SK-N-SH (cell line): ENCODE results near the gene ALKBH8. TPM values are rescaled to one million over a fixed set of nuclear protein-coding genes. Genes with fewer than 3 reads are reported as not detected.
"Not testable (repeated sequence)": the region's sequence is repeated elsewhere in the genome, so short reads cannot be mapped to it uniquely, and the experiment has no call there.

ENCODE experiments used
- CTCF ChIA-PET: fragments of 300-600, 350-600 bp; formaldehyde crosslinking; extraction: SDS; loops from one replicate; lab custom pipeline; 2021; lab: Yijun Ruan, JAX
- POLR2A ChIA-PET: fragments of 350-600 bp; sonication (Branson Sonifier 250); formaldehyde crosslinking; extraction: SDS; loops from one replicate; lab custom pipeline; 2020; ENCODE audit warnings: antibody characterized with exemption, inconsistent platforms; lab: Yijun Ruan, JAX
- DNase-seq: peaks from one replicate; pipeline ENCODE4 v3.0.0; 2012
- H2AFZ ChIP-seq: fragments of 200-600 bp; sonication (generic); 2 replicates; pipeline ENCODE4 v1.8.1; 2016; ENCODE audit warnings: antibody characterized with exemption, mild to moderate bottlenecking, low read depth
- H3F3A ChIP-seq: fragments of 200-600 bp; sonication (generic); replicated peaks from 2 replicates; pipeline ENCODE3; 2016; ENCODE audit warnings: antibody characterized with exemption, mild to moderate bottlenecking; ENCODE audit not compliant: insufficient read depth
- H3K27ac ChIP-seq, 2 experiments: fragments of 200-500 bp in 1 of 2; fragments of 200-600 bp in 1 of 2; sonication (Bioruptor generic) in 1 of 2; sonication (generic), shearing (Covaris generic) in 1 of 2; 2 replicates each; pipeline versions ENCODE4 v1.5.1 to v1.6.1; 2014 to 2016; ENCODE audit warnings: low read depth in 2 of 2, inconsistent platforms in 1 of 2, low read length in 1 of 2, mild to moderate bottlenecking in 1 of 2, mixed read lengths in 1 of 2
- H3K27me3 ChIP-seq: fragments of 200-600 bp; sonication (generic), shearing (Covaris generic); 2 replicates; pipeline ENCODE4 v1.6.1; 2016; ENCODE audit warnings: mixed run types; ENCODE audit not compliant: insufficient read depth
- H3K36me3 ChIP-seq, 2 experiments: fragments of 200-500 bp in 1 of 2; fragments of 200-600 bp in 1 of 2; sonication (Bioruptor generic) in 1 of 2; sonication (generic) in 1 of 2; replicated peaks in 1 of 2; 2 replicates each; pipeline versions ENCODE3 to v1.5.1; 2014 to 2016; ENCODE audit warnings: low read length in 1 of 2, mild to moderate bottlenecking in 1 of 2; ENCODE audit not compliant: insufficient read depth in 2 of 2, control insufficient read depth in 1 of 2
- H3K4me1 ChIP-seq, 2 experiments: fragments of 200-500 bp in 1 of 2; fragments of 200-600 bp in 1 of 2; sonication (Bioruptor generic) in 1 of 2; sonication (generic), shearing (Covaris generic) in 1 of 2; 2 replicates each; pipeline versions ENCODE4 v1.5.1 to v1.6.1; 2014 to 2016; ENCODE audit warnings: low read depth in 1 of 2, low read length in 1 of 2, mixed run types in 1 of 2; ENCODE audit not compliant: insufficient read depth in 2 of 2, control insufficient read depth in 1 of 2
- H3K4me2 ChIP-seq: fragments of 200-600 bp; sonication (generic), shearing (Covaris generic); 2 replicates; pipeline ENCODE4 v1.6.1; 2017; ENCODE audit warnings: mixed run types
- H3K4me3 ChIP-seq, 2 experiments: fragments of 200-500 bp in 1 of 2; fragments of 200-600 bp in 1 of 2; sonication (Bioruptor generic) in 1 of 2; sonication (generic), shearing (Covaris generic) in 1 of 2; 2 replicates each; pipeline versions ENCODE4 v1.5.1 to v1.8.1; 2014 to 2016; ENCODE audit warnings: low read depth in 2 of 2, inconsistent platforms in 1 of 2, low read length in 1 of 2, mild to moderate bottlenecking in 1 of 2, mixed read lengths in 1 of 2, moderate library complexity in 1 of 2
- H3K79me2 ChIP-seq: fragments of 200-600 bp; sonication (generic); 2 replicates; pipeline ENCODE4 v1.8.1; 2017; ENCODE audit warnings: mild to moderate bottlenecking; ENCODE audit not compliant: insufficient read depth
- H3K9ac ChIP-seq: fragments of 200-600 bp; sonication (generic); 2 replicates; pipeline ENCODE4 v1.6.1; 2017; ENCODE audit warnings: mixed run types
- H3K9me2 ChIP-seq: fragments of 200-600 bp; sonication (generic); 2 replicates; pipeline ENCODE4 v1.6.1; 2017; ENCODE audit warnings: mixed run types
- H3K9me3 ChIP-seq: fragments of 200-600 bp; sonication (generic); 2 replicates; pipeline ENCODE4 v1.6.1; 2017; ENCODE audit warnings: mixed run types, mild to moderate bottlenecking, moderate library complexity
- H4K20me1 ChIP-seq: fragments of 200-600 bp; sonication (generic); 2 replicates; pipeline ENCODE4 v1.6.1; 2017; ENCODE audit warnings: mild to moderate bottlenecking, mixed run types; ENCODE audit not compliant: insufficient read depth
- CHD2 ChIP-seq: fragments of 150-350 bp; IDR thresholded peaks from 2 replicates; pipeline ENCODE4 v1.6.1; 2018; ENCODE audit warnings: low read length; ENCODE audit not compliant: partially characterized antibody
- FOSL2 ChIP-seq: IDR thresholded peaks from 2 replicates; pipeline ENCODE4 v1.4.0; 2012; ENCODE audit warnings: low read depth, mild to moderate bottlenecking, moderate library complexity, borderline replicate concordance
- FOXM1 ChIP-seq: IDR thresholded peaks from 2 replicates; pipeline ENCODE4 v1.4.0; 2012; ENCODE audit warnings: low read depth, mild to moderate bottlenecking
- GABPA ChIP-seq: IDR thresholded peaks from 2 replicates; pipeline ENCODE4 v1.4.0; 2012; ENCODE audit warnings: low read depth, mild to moderate bottlenecking
- JUND ChIP-seq: IDR thresholded peaks from 2 replicates; pipeline ENCODE4 v1.4.0; 2012
- MEF2A ChIP-seq: IDR thresholded peaks from 2 replicates; pipeline ENCODE4 v1.4.0; 2012; ENCODE audit warnings: low read depth, borderline replicate concordance
- MXI1 ChIP-seq: IDR thresholded peaks from 2 replicates; pipeline ENCODE4 v1.6.1; 2012; ENCODE audit warnings: mild to moderate bottlenecking, low read depth, low read length, improper control_type of control experiment
- NFIC ChIP-seq: IDR thresholded peaks from 2 replicates; pipeline ENCODE4 v1.4.0; 2012; ENCODE audit warnings: borderline replicate concordance
- NRF1 ChIP-seq: IDR thresholded peaks from 2 replicates; pipeline ENCODE4 v1.6.1; 2012; ENCODE audit warnings: low read depth, mild to moderate bottlenecking, low read length
- RAD21 ChIP-seq: IDR thresholded peaks from 2 replicates; pipeline ENCODE4 v1.6.1; 2012; ENCODE audit warnings: mild to moderate bottlenecking, low read length
- SIN3A ChIP-seq: IDR thresholded peaks from 2 replicates; pipeline ENCODE4 v1.6.1; 2012; ENCODE audit warnings: low read depth, mild to moderate bottlenecking, low read length, moderate library complexity, borderline replicate concordance
- SMC3 ChIP-seq: IDR thresholded peaks from 2 replicates; pipeline ENCODE4 v1.6.1; 2012; ENCODE audit warnings: low read depth, low read length, improper control_type of control experiment
- TEAD4 ChIP-seq: IDR thresholded peaks from 2 replicates; pipeline ENCODE4 v1.4.0; 2012; ENCODE audit warnings: mild to moderate bottlenecking, borderline replicate concordance; ENCODE audit not compliant: insufficient read depth
- WGBS: methylation state at CpG from one replicate; pipeline ENCODE4 v1.1.6; 2017; ENCODE audit warnings: low lambda C conversion rate; 5-methylcytosine and 5-hydroxymethylcytosine counted together
- polyA plus RNA-seq, 3 experiments: library from polyadenylated mRNA; depleted of rRNA; stranded (reverse); fragments of >200 nt; gene quantifications; 2 replicates each; pipeline ENCODE4 v1.2.3, GENCODE V29; 2012
- TF ChIP-seq, protein P1 (sequence below): IDR thresholded peaks from 2 replicates; pipeline ENCODE4; 2012
- TF ChIP-seq, protein P2 (sequence below): fragments of 200-600 bp; sonication (generic); IDR thresholded peaks from 2 replicates; pipeline ENCODE4 v1.6.1; 2017; ENCODE audit warnings: antibody characterized with exemption, mild to moderate bottlenecking, moderate library complexity

ALKBH8 gene
- polyA plus RNA-seq, 1 of the 3 experiments (the other 2 are of a cell fraction), result 2.4 TPM

DNA sequence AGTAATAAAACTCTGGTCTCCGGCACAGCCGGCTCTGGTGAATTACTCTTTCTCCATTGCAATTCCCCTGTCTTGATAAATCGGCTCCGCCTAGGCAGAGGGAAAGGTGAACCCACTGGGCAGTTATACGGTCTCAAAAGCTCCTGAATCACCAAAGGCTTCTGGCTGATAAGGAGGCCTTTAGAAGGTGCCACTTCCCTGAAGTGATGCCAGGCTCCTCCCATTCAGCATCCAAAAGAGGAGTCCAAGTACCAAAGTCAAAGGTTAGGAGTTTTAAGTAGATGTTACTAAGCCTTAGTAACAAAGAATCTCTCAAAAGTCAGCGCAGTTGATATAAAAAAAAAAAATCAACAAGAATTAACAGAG, 11.8 kb upstream of the ALKBH8 start:
- H3K4me2 ChIP-seq, result no peak overlapping the region
- no peak overlapping the region for H3K4me3 ChIP-seq
- H3K27ac ChIP-seq, result no peak overlapping the region
- H3K9ac ChIP-seq, result no peak overlapping the region
- POLR2A ChIA-PET, result no interaction called here
- DNase-seq, result no peak
- 75% methylated on average over 6 of the region's 6 CpGs for WGBS
- H3K4me1 ChIP-seq, result no peaks in the 10 kb centered on the region
- no peaks in the 10 kb centered on the region for H3K36me3 ChIP-seq
- H3F3A ChIP-seq, result no peaks in the 10 kb centered on the region
- H3K9me2 ChIP-seq, result no peaks in the 10 kb centered on the region
- no peaks in the 10 kb centered on the region for H3K9me3 ChIP-seq
- no peaks in the 10 kb centered on the region for H3K79me2 ChIP-seq
- CTCF ChIA-PET, result interaction anchor here (0.7 to 7.3 kb wide), 11 partner anchors 10 to 201 kb away, joined by 3 to 64 read pairs (median 6); partner anchors contain the start of genes ALKBH8 and ELMOD1
- TF ChIP-seq FOXM1 (no peak), GABPA (no peak), CHD2 (no peak), FOSL2 (no peak), MXI1 (no peak), TEAD4 (no peak), NRF1 (no peak), NFIC (no peak), MEF2A (no peak), JUND (no peak), SIN3A (no peak)
- TF ChIP-seq, protein P1, sequence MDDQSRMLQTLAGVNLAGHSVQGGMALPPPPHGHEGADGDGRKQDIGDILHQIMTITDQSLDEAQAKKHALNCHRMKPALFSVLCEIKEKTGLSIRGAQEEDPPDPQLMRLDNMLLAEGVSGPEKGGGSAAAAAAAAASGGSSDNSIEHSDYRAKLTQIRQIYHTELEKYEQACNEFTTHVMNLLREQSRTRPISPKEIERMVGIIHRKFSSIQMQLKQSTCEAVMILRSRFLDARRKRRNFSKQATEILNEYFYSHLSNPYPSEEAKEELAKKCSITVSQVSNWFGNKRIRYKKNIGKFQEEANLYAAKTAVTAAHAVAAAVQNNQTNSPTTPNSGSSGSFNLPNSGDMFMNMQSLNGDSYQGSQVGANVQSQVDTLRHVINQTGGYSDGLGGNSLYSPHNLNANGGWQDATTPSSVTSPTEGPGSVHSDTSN, result no peak
- no peaks in the 10 kb centered on the region for H4K20me1 ChIP-seq
- H2AFZ ChIP-seq, result no peak overlapping the region
- H3K27me3 ChIP-seq, result no peaks in the 10 kb centered on the region; the same call in 1 of the 2 replicates

DNA sequence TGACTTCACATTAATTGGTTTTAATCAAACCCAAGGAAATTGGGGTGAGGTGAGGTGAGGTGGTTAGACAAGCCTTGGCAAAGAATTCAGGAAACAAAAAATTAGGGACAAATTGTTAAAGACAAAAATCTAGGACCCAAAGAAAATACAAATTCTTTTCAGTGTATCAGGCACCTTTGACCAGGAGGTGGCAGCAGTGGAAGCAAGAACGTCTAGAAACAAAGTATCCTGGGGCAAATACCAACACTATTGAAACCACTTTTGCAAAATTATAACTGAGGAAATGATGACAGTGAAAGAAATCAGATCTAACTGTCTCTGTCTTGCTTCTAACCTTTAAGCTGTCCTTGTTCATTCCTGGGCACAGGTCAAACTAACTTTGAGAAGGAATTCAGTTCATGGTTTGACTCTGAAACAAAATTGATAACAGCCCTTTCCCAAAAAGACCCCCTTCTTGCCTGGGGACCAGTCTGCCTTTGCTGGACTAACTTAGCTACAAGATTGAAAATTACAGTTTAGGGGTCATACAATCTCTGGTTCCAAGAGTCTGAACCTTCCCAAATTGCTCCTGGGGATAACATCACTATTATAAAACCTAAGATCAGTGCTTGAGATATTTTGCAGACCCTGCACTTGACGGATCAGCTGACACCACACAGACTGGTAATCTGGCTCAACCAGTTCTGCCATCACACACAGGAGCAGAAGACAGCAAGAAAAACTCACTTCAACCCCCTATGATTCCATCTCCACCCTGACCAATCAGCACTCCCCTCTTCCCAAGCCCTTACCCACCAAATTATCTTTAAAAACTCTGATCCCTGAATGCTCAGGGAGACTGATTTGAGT, 11.2 kb upstream of the ALKBH8 start:
- POLR2A ChIA-PET, H3K9ac ChIP-seq, H3F3A ChIP-seq, H3K27ac ChIP-seq, H3K9me2 ChIP-seq, H3K4me3 ChIP-seq, H3K9me3 ChIP-seq, H3K4me1 ChIP-seq, H4K20me1 ChIP-seq, H3K79me2 ChIP-seq, H3K4me2 ChIP-seq, H3K27me3 ChIP-seq, H2AFZ ChIP-seq, H3K36me3 ChIP-seq: not testable (repeated sequence)
- 34% methylated on average over 2 of the region's 2 CpGs for WGBS
- TF ChIP-seq SMC3, result peak; percentile 76
- TF ChIP-seq, protein P2, sequence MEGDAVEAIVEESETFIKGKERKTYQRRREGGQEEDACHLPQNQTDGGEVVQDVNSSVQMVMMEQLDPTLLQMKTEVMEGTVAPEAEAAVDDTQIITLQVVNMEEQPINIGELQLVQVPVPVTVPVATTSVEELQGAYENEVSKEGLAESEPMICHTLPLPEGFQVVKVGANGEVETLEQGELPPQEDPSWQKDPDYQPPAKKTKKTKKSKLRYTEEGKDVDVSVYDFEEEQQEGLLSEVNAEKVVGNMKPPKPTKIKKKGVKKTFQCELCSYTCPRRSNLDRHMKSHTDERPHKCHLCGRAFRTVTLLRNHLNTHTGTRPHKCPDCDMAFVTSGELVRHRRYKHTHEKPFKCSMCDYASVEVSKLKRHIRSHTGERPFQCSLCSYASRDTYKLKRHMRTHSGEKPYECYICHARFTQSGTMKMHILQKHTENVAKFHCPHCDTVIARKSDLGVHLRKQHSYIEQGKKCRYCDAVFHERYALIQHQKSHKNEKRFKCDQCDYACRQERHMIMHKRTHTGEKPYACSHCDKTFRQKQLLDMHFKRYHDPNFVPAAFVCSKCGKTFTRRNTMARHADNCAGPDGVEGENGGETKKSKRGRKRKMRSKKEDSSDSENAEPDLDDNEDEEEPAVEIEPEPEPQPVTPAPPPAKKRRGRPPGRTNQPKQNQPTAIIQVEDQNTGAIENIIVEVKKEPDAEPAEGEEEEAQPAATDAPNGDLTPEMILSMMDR, result peak; percentile 86
- TF ChIP-seq RAD21, result peak; percentile 74
- CTCF ChIA-PET, result interaction anchor here (0.6 to 7.3 kb wide), 15 partner anchors 8 to 201 kb away, joined by 3 to 64 read pairs (median 4); partner anchors contain the start of genes ALKBH8 and ELMOD1
- DNase-seq, result peak; percentile 61
